Right lobe of liver (tissue), 6 donors: ENCODE measurements around the gene CAB39. TPM values are rescaled to one million over a fixed set of nuclear protein-coding genes. Genes with fewer than 3 reads are reported as not detected.

ENCODE experiments used
- ATAC-seq, 4 donors: fragments of 200-7000 bp; cut with Tn5 transposase; one replicate each; pipeline ENCODE4 v1.9.1; 2020; ENCODE audit warnings: mild to moderate bottlenecking in 4 of 4, moderate library complexity in 4 of 4
- DNase-seq, 3 donors: peaks; one replicate each; pipeline ENCODE4 v3.0.0-alpha.2; 2020
- H3K27ac ChIP-seq, 3 donors: fragments of 200-600 bp; one replicate each; pipeline ENCODE4 v1.8.0; 2022
- H3K27me3 ChIP-seq, 2 donors: fragments of 200-600 bp; one replicate each; pipeline ENCODE4 v1.8.0; 2022
- H3K36me3 ChIP-seq, 4 donors: fragments of 200-600 bp; sonication (generic) in 1 of 4; one replicate each; pipeline versions ENCODE4 v1.5.1 to v1.8.0; 2017 to 2022; ENCODE audit warnings: control low read depth in 1 of 4
- H3K4me1 ChIP-seq, 4 donors: fragments of 200-600 bp; sonication (generic) in 1 of 4; one replicate each; pipeline versions ENCODE4 v1.5.1 to v1.8.0; 2017 to 2022; ENCODE audit warnings: control low read depth in 1 of 4
- H3K4me3 ChIP-seq, 3 donors: fragments of 200-600 bp; one replicate each; pipeline ENCODE4 v1.8.0; 2022
- H3K9me3 ChIP-seq, 4 donors: fragments of 200-600 bp; sonication (generic) in 1 of 4; one replicate each; pipeline versions ENCODE4 v1.5.1 to v1.8.0; 2017 to 2022; ENCODE audit warnings: control low read depth in 1 of 4
- CTCF ChIP-seq, 4 donors: fragments of 200-600 bp in 3 of 4; fragments of 450-650 bp in 1 of 4; IDR thresholded peaks; one replicate each; pipeline versions ENCODE4 v1.5.1 to v1.8.0; 2016 to 2022; ENCODE audit warnings: antibody characterized with exemption in 4 of 4, mild to moderate bottlenecking in 2 of 4
- POLR2A ChIP-seq: fragments of 450-650 bp; IDR thresholded peaks from one replicate; pipeline ENCODE4 v1.6.1; 2017; ENCODE audit warnings: antibody characterized with exemption, mild to moderate bottlenecking
- whole genome bisulfite sequencing: methylation state at CpG from one replicate; pipeline ENCODE4 v1.1.6; 2018; ENCODE audit warnings: low coverage, low lambda C conversion rate; ENCODE audit not compliant: insufficient coverage; ENCODE audit errors: missing lambda C conversion rate; 5-methylcytosine and 5-hydroxymethylcytosine counted together
- intact Hi-C, 2 donors: fragments of 100-400 bp; cut with DNase I; formaldehyde crosslinking; loops; one replicate each; pipeline versions ENCODE4 v1.11.2 to v1.14.1; 2022
- small RNA-seq, 2 experiments: library from RNA; depleted of rRNA; stranded (forward); fragments of <200 nt; gene quantifications; one replicate each; pipeline ENCODE3, GENCODE V24; 2016
- total RNA-seq, 6 experiments: library from RNA; depleted of rRNA in 2 of 6; stranded (reverse); fragments of >200 nt in 2 of 6; fragmentation: NEBNext Ultra II Directional in 3 of 6; extraction: Animal tissue kit (Norgen Biotek cat#: 25700) in 3 of 6; gene quantifications; one replicate each; pipeline versions ENCODE4 v1.1.0 to v1.2.4, GENCODE V29; 2016 to 2023
- donor health status: DM: no; HTN: yes; CAD: no.
- donor health status: DM: no; HTN: no; CAD: no.
- donor health status: DM: no; HTN: no; CAD: no.
- donor health status: DM: no; HTN: yes; CAD: no.
- donor health status: DM: no; HTN: yes; CAD: no.

CAB39 gene
- total RNA-seq, 6 experiments from 2014 or later: 25.3 to 32.4 (median 27.8) TPM

- ATAC-seq: no peak
- Histone ChIP-seq H3K4me1 (no peaks in the 10 kb centered on the region), H3K27ac (no peak overlapping the region), H3K9me3 (no peaks in the 10 kb centered on the region), H3K36me3 (no peaks in the 10 kb centered on the region), H3K4me3 (no peak overlapping the region), H3K27me3 (no peaks in the 10 kb centered on the region)
- peak in 1 of 3 donors; percentile 42 for DNase-seq
- intact Hi-C loops: no loop called here
- 81% methylated on average over 12 of the region's 19 CpGs for WGBS
- no peak for TF ChIP-seq POLR2A
- no peak for TF ChIP-seq CTCF (IDR thresholded peaks at IDR 0.05)
Observed at GRCh38 chr2:230868947-230869913, 156.6 kb downstream of the CAB39 start.

- no peak overlapping the region for H3K4me3 ChIP-seq
- 100% methylated on average over 2 of the region's 11 CpGs for WGBS
Observed at GRCh38 chr2:230869914-230870543, 157.4 kb downstream of the CAB39 start.

More at GRCh38 chr2:230869914-230870543, 157.4 kb downstream of the CAB39 start:
- no peaks in the 10 kb centered on the region for H3K9me3 ChIP-seq
- H3K27me3 ChIP-seq: no peaks in the 10 kb centered on the region
- DNase-seq (peak in 1 of 3 donors; percentile 29), ATAC-seq (no peak)
- TF ChIP-seq POLR2A (no peak), CTCF (IDR thresholded peaks at IDR 0.05) (no peak)
- no peaks in the 10 kb centered on the region for H3K4me1 ChIP-seq
- intact Hi-C loops: no loop called here
- H3K27ac ChIP-seq: no peak overlapping the region
- no peaks in the 10 kb centered on the region for H3K36me3 ChIP-seq

Small RNA genes within 50 kb of the gene (small RNA-seq; reads per million reads assigned to genes)
- gene BANF1P3 (0 reads per million in 2 experiments), gene RNU6-268P (0 to 0.10 reads per million in 2 experiments)

Other genes starting within 250 kb of the CAB39 start
- gene ITM2C, start 152.1 kb downstream of the CAB39 start, total RNA-seq: 10 to 100 TPM; 11.1 to 26.9 (median 24.2) TPM
- under 1 TPM in 3 of 6 experiments, not detected in 3; 0.06 to 0.12 (median 0.07) TPM for gene GPR55, start 212.4 kb downstream of the CAB39 start, total RNA-seq